Neuronal stem cell (in vitro differentiated cells): ENCODE data around the gene FOXP1.

Experiments
- DNase-seq: peaks from one replicate; pipeline ENCODE4 v3.0.0-alpha.2; 2013; ENCODE audit warnings: low spot score
- H2AFZ ChIP-seq: one replicate; pipeline ENCODE4 v1.6.1; 2013; ENCODE audit warnings: mild to moderate bottlenecking, low read length, inconsistent platforms
- H2AK5ac ChIP-seq: 2 replicates; pipeline ENCODE4 v1.6.1; 2013; ENCODE audit warnings: low read depth, mild to moderate bottlenecking, inconsistent platforms, low read length, moderate library complexity, mixed read lengths
- H2BK120ac ChIP-seq: 2 replicates; pipeline ENCODE4 v1.6.1; 2013; ENCODE audit warnings: low read depth, mild to moderate bottlenecking, inconsistent platforms, low read length, moderate library complexity, mixed read lengths
- H2BK12ac ChIP-seq: one replicate; pipeline ENCODE4 v1.6.1; 2013; ENCODE audit warnings: low read length, inconsistent platforms
- H2BK15ac ChIP-seq: 2 replicates; pipeline ENCODE4 v1.6.1; 2013; ENCODE audit warnings: mild to moderate bottlenecking, low read length, inconsistent platforms, mixed read lengths
- H2BK5ac ChIP-seq: one replicate; pipeline ENCODE4 v1.6.1; 2013; ENCODE audit warnings: inconsistent platforms, mild to moderate bottlenecking, low read length, moderate library complexity
- H3K14ac ChIP-seq: one replicate; pipeline ENCODE4 v1.6.1; 2013; ENCODE audit warnings: low read length, inconsistent platforms
- H3K18ac ChIP-seq: 2 replicates; pipeline ENCODE4 v1.6.1; 2013; ENCODE audit warnings: low read length, inconsistent platforms
- H3K23ac ChIP-seq: 2 replicates; pipeline ENCODE4 v1.6.1; 2013; ENCODE audit warnings: low read depth, mild to moderate bottlenecking, mixed read lengths, low read length, inconsistent platforms; ENCODE audit not compliant: poor library complexity
- H3K27ac ChIP-seq: replicated peaks from 3 replicates; pipeline ENCODE4 v1.5.1; 2013; ENCODE audit warnings: low read length, inconsistent platforms
- H3K27me3 ChIP-seq, 3 experiments: 2 replicates each; pipeline ENCODE4 v1.6.1; 2013; ENCODE audit warnings: low read length in 3 of 3, mild to moderate bottlenecking in 2 of 3, inconsistent platforms in 1 of 3, low read depth in 1 of 3, mixed read lengths in 1 of 3, moderate library complexity in 1 of 3; ENCODE audit not compliant: control insufficient read depth in 3 of 3, insufficient read depth in 3 of 3
- H3K36me3 ChIP-seq, 2 donors: replicated peaks in 1 of 2; 2 replicates each; pipeline ENCODE4 v1.6.1; 2013; ENCODE audit warnings: low read length in 2 of 2; ENCODE audit not compliant: control insufficient read depth in 2 of 2, insufficient read depth in 2 of 2
- H3K4ac ChIP-seq: 2 replicates; pipeline ENCODE4 v1.6.1; 2013; ENCODE audit warnings: inconsistent platforms, mild to moderate bottlenecking, low read length, moderate library complexity
- H3K4me1 ChIP-seq, 2 donors: 1 replicate in 1 of 2; 2 replicates in 1 of 2; pipeline ENCODE4 v1.6.1; 2013; ENCODE audit warnings: low read length in 2 of 2, low read depth in 1 of 2; ENCODE audit not compliant: control insufficient read depth in 2 of 2, insufficient read depth in 1 of 2
- H3K4me2 ChIP-seq: one replicate; pipeline ENCODE4 v1.6.1; 2013; ENCODE audit warnings: mild to moderate bottlenecking, low read length, inconsistent platforms; ENCODE audit not compliant: insufficient read depth, poor library complexity, severe bottlenecking
- H3K4me3 ChIP-seq, 2 donors: 2 replicates each; pipeline ENCODE4 v1.5.1; 2013; ENCODE audit warnings: low read length in 2 of 2, mild to moderate bottlenecking in 2 of 2, inconsistent platforms in 1 of 2, moderate library complexity in 1 of 2
- H3K79me1 ChIP-seq: one replicate; pipeline ENCODE4 v1.6.1; 2013; ENCODE audit warnings: low read depth, mild to moderate bottlenecking, inconsistent platforms, low read length, moderate library complexity
- H3K9ac ChIP-seq: one replicate; pipeline ENCODE4 v1.6.1; 2013; ENCODE audit warnings: mild to moderate bottlenecking, low read depth, low read length, inconsistent platforms; ENCODE audit not compliant: poor library complexity
- H3K9me3 ChIP-seq, 2 donors: replicated peaks in 1 of 2; 2 replicates each; pipeline versions ENCODE3 to v1.6.1; 2013; ENCODE audit warnings: low read length in 2 of 2, mild to moderate bottlenecking in 2 of 2, inconsistent platforms in 1 of 2, low read depth in 1 of 2, mixed read lengths in 1 of 2, moderate library complexity in 1 of 2; ENCODE audit not compliant: control insufficient read depth in 2 of 2, insufficient read depth in 1 of 2
- H4K8ac ChIP-seq: one replicate; pipeline ENCODE4 v1.6.1; 2013; ENCODE audit warnings: low read depth, mild to moderate bottlenecking, inconsistent platforms, low read length, moderate library complexity
- H4K91ac ChIP-seq: one replicate; pipeline ENCODE4 v1.6.1; 2013; ENCODE audit warnings: low read length, low read depth, mild to moderate bottlenecking, inconsistent platforms; ENCODE audit not compliant: poor library complexity
- WGBS, 2 donors: extraction: QIAGEN DNeasy Blood & Tissue Kit; methylation state at CpG; one replicate each; pipeline ENCODE4 v1.1.7; 2013; ENCODE audit warnings: missing lambda C conversion rate in 2 of 2, mixed read lengths in 1 of 2; ENCODE audit not compliant: insufficient read length in 2 of 2, insufficient replicate concordance in 1 of 2; ENCODE audit errors: extremely low coverage in 2 of 2; 5-methylcytosine and 5-hydroxymethylcytosine counted together

FOXP1 gene

DNA sequence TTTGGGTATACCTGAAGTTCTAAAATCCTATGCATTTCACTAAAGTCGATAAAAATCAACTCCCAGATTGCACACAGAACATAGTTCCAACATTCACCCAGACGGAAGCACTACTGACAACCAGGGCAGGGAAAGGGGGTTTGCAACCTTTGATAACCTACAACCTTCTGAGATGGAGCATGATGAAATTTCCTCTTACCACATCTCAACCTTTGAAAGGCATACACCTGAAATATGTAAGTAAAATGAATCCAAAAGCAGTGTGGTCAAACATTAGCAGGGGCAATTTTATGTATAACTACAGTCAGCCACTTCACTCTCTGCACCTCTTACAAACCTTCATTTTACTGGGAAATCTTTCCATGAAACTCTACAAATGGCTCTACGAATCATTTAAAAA is 184.1 kb downstream of the FOXP1 start:
- no peak overlapping the region for H2AFZ ChIP-seq
- no peak for DNase-seq
- no CpG with 5 or more reads among the region's 3 CpGs for WGBS, 2 donors

DNA sequence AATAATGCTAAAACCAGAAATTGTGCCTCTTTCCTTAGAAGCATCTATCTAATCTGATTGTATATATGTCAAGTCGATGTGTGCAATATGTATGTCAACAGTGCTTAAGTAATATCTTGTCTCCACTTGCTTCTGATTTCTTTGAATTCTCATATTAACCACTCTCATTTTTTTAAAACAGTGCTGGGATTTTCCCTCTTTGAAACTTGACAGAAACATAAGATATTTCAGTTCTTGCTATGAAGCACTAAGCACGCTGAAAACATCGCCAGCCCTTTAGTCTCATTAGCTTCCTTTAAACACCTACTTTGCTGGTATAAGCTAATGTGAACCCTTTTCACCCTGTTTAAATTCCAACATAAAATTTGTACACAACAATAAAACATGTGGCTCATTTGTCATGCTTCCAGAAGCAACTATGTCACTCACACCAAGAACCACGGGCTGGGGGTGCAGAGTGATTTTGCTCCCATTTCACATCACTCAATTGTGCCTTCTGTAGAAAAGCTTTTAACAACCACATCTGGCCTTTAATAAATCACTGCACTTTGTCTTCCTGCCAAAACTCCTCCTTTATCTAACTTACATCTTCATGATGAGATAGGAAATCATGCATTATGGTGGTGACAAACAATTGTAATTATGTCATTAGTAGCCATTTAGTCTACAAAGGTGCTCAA is 185.2 kb downstream of the FOXP1 start:
- Histone ChIP-seq H2BK15ac (no peak overlapping the region), H2BK12ac (no peak overlapping the region), H2AK5ac (no peak overlapping the region), H3K14ac (no peak overlapping the region), H4K8ac (no peak overlapping the region), H3K18ac (no peak overlapping the region), H2AFZ (no peak overlapping the region), H3K4me2 (no peak overlapping the region), H3K23ac (no peak overlapping the region), H3K36me3 (no peaks in the 10 kb centered on the region), H3K27ac (no peak overlapping the region), H3K27me3 (no peaks in the 10 kb centered on the region), H3K4ac (no peak overlapping the region), H2BK120ac (no peak overlapping the region), H3K9me3 (no peaks in the 10 kb centered on the region), H3K79me1 (no peaks in the 10 kb centered on the region), H2BK5ac (no peak overlapping the region), H3K4me1 (peaks cover 0 to 4% of the 10 kb centered on the region in 2 donors), H4K91ac (no peak overlapping the region), H3K9ac (no peak overlapping the region), H3K4me3 (no peak overlapping the region)
- DNase-seq: no peak
- WGBS, 2 donors: no CpG with 5 or more reads among the region's 4 CpGs

More for the DNA sequence above, 184.1 kb downstream of the FOXP1 start:
- no peaks in the 10 kb centered on the region for H3K36me3 ChIP-seq
- H3K79me1 ChIP-seq: no peaks in the 10 kb centered on the region
- H2BK120ac ChIP-seq: no peak overlapping the region
- H3K18ac ChIP-seq: no peak overlapping the region
- H3K27ac ChIP-seq: no peak overlapping the region
- no peak overlapping the region for H4K8ac ChIP-seq
- no peaks in the 10 kb centered on the region for H3K9me3 ChIP-seq
- H2BK12ac ChIP-seq: no peak overlapping the region
- H3K4me1 ChIP-seq: peaks cover 0 to 4% of the 10 kb centered on the region in 2 donors
- no peak overlapping the region for H2BK5ac ChIP-seq
- no peak overlapping the region for H4K91ac ChIP-seq
- no peak overlapping the region for H2BK15ac ChIP-seq
- H3K9ac ChIP-seq: no peak overlapping the region
- H3K23ac ChIP-seq: no peak overlapping the region
- no peak overlapping the region for H3K4me3 ChIP-seq
- no peak overlapping the region for H2AK5ac ChIP-seq
- H3K4ac ChIP-seq: no peak overlapping the region
- H3K14ac ChIP-seq: no peak overlapping the region
- no peak overlapping the region for H3K4me2 ChIP-seq
- H3K27me3 ChIP-seq: no peaks in the 10 kb centered on the region

DNA sequence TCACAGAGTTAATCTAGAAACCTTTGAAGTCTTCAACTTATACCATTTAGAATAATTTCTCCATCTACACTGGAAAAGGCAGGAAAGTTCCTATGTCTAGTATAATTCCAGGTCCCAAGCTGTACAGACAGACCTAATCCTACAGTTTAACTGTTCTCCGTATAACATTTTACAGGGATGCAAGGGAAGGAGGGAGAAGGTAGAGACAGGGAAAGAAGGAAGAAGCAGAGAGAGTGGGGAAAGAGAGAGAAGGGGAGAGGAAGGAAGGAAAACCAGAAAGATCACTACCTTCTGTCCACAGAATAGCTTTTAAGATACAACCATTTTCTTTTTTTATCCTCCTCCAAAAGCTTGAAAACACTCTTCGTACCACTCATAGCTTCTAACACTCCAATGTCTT is 185.8 kb downstream of the FOXP1 start:
- no peak overlapping the region for H3K27ac ChIP-seq
- H2BK120ac ChIP-seq: no peak overlapping the region
- H3K18ac ChIP-seq: no peak overlapping the region
- no peaks in the 10 kb centered on the region for H3K27me3 ChIP-seq
- no peak overlapping the region for H3K4ac ChIP-seq
- no peak overlapping the region for H4K91ac ChIP-seq
- no peak overlapping the region for H2AFZ ChIP-seq
- no peak overlapping the region for H2AK5ac ChIP-seq
- no peak overlapping the region for H3K9ac ChIP-seq
- H3K36me3 ChIP-seq: no peaks in the 10 kb centered on the region
- no peak overlapping the region for H2BK12ac ChIP-seq
- no peak overlapping the region for H3K14ac ChIP-seq
- no peaks in the 10 kb centered on the region for H3K79me1 ChIP-seq
- no peak overlapping the region for H4K8ac ChIP-seq
- WGBS, 2 donors: no CpG with 5 or more reads among the region's 2 CpGs
- no peak overlapping the region for H3K23ac ChIP-seq
- H3K4me1 ChIP-seq: peaks cover 0 to 4% of the 10 kb centered on the region in 2 donors
- no peak overlapping the region for H3K4me2 ChIP-seq
- no peak overlapping the region for H2BK15ac ChIP-seq
- no peak overlapping the region for H3K4me3 ChIP-seq
- H2BK5ac ChIP-seq: no peak overlapping the region
- DNase-seq: no peak
- no peaks in the 10 kb centered on the region for H3K9me3 ChIP-seq

DNA sequence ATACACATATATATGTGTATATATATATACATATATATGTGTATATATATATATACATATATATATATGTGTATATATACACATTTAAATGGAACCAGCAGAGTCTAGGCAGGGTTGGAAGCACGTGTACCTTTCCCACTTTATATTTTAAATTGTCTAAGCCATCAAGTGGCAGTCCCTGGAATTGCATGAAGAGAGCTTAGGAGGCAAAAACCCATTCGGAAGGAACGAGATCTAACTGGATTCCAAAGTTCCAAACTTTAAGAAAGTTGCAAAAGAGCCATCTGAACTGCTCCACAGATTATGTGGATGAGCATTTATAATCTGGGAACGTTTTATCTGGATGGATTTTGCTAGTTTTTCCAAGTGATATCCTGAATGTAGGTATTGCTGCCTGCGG is 186.5 kb downstream of the FOXP1 start:
- Histone ChIP-seq H2BK12ac (no peak overlapping the region), H3K79me1 (no peaks in the 10 kb centered on the region), H4K8ac (no peak overlapping the region), H3K4me1 (peaks cover 0 to 4% of the 10 kb centered on the region in 2 donors), H3K9ac (no peak overlapping the region), H2BK120ac (no peak overlapping the region), H2BK5ac (no peak overlapping the region), H3K18ac (no peak overlapping the region), H3K14ac (no peak overlapping the region), H3K27ac (no peak overlapping the region), H3K4me3 (no peak overlapping the region), H2BK15ac (no peak overlapping the region), H3K27me3 (no peaks in the 10 kb centered on the region), H2AFZ (no peak overlapping the region), H3K9me3 (no peaks in the 10 kb centered on the region), H3K36me3 (no peaks in the 10 kb centered on the region), H3K23ac (no peak overlapping the region), H2AK5ac (no peak overlapping the region), H3K4me2 (no peak overlapping the region), H4K91ac (no peak overlapping the region), H3K4ac (no peak overlapping the region)
- no peak for DNase-seq
- no CpG with 5 or more reads among the region's 5 CpGs for WGBS, 2 donors
